Bronchial epithelial cell (primary cell): Measurements from ENCODE around the gene CABLES2. TPM values are rescaled to one million over a fixed set of nuclear protein-coding genes. Genes with fewer than 3 reads are reported as not detected.

ENCODE experiments used
- DNase-seq: peaks from one replicate; pipeline ENCODE4 v3.0.0-alpha.2; 2010; ENCODE audit warnings: low read depth
- FAIRE-seq: peaks from 2 replicates; lab custom pipeline; 2011; peaks lifted over from hg19 to GRCh38; lab: Jason Lieb, UNC
- H3K27me3 ChIP-seq: 2 replicates; pipeline ENCODE4 v1.5.1; 2011; ENCODE audit warnings: low read length; ENCODE audit not compliant: control insufficient read depth, insufficient read depth
- H3K36me3 ChIP-seq: 2 replicates; pipeline ENCODE4 v1.5.1; 2011; ENCODE audit warnings: low read length; ENCODE audit not compliant: control insufficient read depth, insufficient read depth
- H3K4me3 ChIP-seq: 2 replicates; pipeline ENCODE4 v1.5.1; 2011; ENCODE audit warnings: mild to moderate bottlenecking, low read depth, low read length, control low read depth
- CTCF ChIP-seq: IDR thresholded peaks from 2 replicates; pipeline ENCODE4 v1.5.1; 2011; ENCODE audit warnings: mild to moderate bottlenecking, moderate library complexity, low read length, control low read depth, inconsistent platforms; ENCODE audit not compliant: insufficient read depth, severe bottlenecking
- total RNA-seq: library from RNA; depleted of rRNA; stranded (reverse); fragments of >200 nt; gene quantifications from 2 replicates; pipeline ENCODE4 v1.2.1, GENCODE V29; 2014

The CABLES2 gene
- total RNA-seq, 1 donor from 2014 or later: 1.3 TPM

- peaks cover 27% of the 10 kb centered on the region for H3K36me3 ChIP-seq
- H3K27me3 ChIP-seq: no peaks in the 10 kb centered on the region
- peak; percentile 55 for DNase-seq
Observed at GRCh38 chr20:62352402-62353288, 54.4 kb downstream of the CABLES2 start.

GRCh38 chr20:62351469-62352401 is 55.4 kb downstream of the CABLES2 start:
- FAIRE-seq (no peak), DNase-seq (no peak)

More at GRCh38 chr20:62352402-62353288, 54.4 kb downstream of the CABLES2 start:
- peak; percentile 49 for TF ChIP-seq CTCF
- H3K4me3 ChIP-seq: no peak overlapping the region
- FAIRE-seq: no peak

GRCh38 chr20:62350629-62351422 is 56.3 kb downstream of the CABLES2 start:
- DNase-seq (no peak), FAIRE-seq (peak; percentile 55)
- TF ChIP-seq CTCF: no peak
- Histone ChIP-seq H3K27me3 (no peaks in the 10 kb centered on the region), H3K36me3 (peaks cover 40% of the 10 kb centered on the region), H3K4me3 (no peak overlapping the region)

More at GRCh38 chr20:62351469-62352401, 55.4 kb downstream of the CABLES2 start:
- no peak for TF ChIP-seq CTCF
- no peak overlapping the region for H3K4me3 ChIP-seq
- H3K36me3 ChIP-seq: peaks cover 35% of the 10 kb centered on the region
- no peaks in the 10 kb centered on the region for H3K27me3 ChIP-seq

GRCh38 chr20:62350098-62350628 is 56.9 kb downstream of the CABLES2 start:
- Histone ChIP-seq H3K4me3 (no peak overlapping the region), H3K36me3 (peaks cover 45% of the 10 kb centered on the region), H3K27me3 (no peaks in the 10 kb centered on the region)
- peak; percentile 96 for FAIRE-seq
- no peak for TF ChIP-seq CTCF
- DNase-seq: peak; percentile 94

GRCh38 chr20:62349556-62350097 is 57.5 kb downstream of the CABLES2 start:
- TF ChIP-seq CTCF: no peak
- Histone ChIP-seq H3K36me3 (peaks cover 41% of the 10 kb centered on the region), H3K4me3 (no peak overlapping the region), H3K27me3 (no peaks in the 10 kb centered on the region)
- DNase-seq (no peak), FAIRE-seq (no peak)
